Neural cell (in vitro differentiated cells): ENCODE results near the gene MEAF6. TPM values are rescaled to one million over a fixed set of nuclear protein-coding genes. Genes with fewer than 3 reads are reported as not detected.

ENCODE experiments used
- H2AFZ ChIP-seq: fragments of 200-600, 300-800 bp; sonication (generic), shearing (Covaris generic); 2 replicates; pipeline ENCODE4 v1.6.0; 2014; ENCODE audit warnings: low read depth, mild to moderate bottlenecking, antibody characterized with exemption, low read length, moderate library complexity
- H3F3A ChIP-seq: fragments of 200-600 bp; shearing (Covaris generic); 2 replicates; pipeline ENCODE4 v1.6.1; 2016; ENCODE audit warnings: mild to moderate bottlenecking, moderate library complexity, mixed read lengths, antibody characterized with exemption, low read length; ENCODE audit not compliant: insufficient read depth, poor library complexity, severe bottlenecking
- H3K27ac ChIP-seq: fragments of 200-600, 300-800 bp; sonication (generic), shearing (Covaris generic); 2 replicates; pipeline ENCODE4 v1.5.1; 2014; ENCODE audit warnings: mild to moderate bottlenecking, low read length, moderate library complexity
- H3K27me3 ChIP-seq: fragments of 300-800, 200-600 bp; sonication (generic), shearing (Covaris generic); 2 replicates; pipeline ENCODE4 v1.6.0; 2014; ENCODE audit warnings: mild to moderate bottlenecking, low read depth, low read length, moderate library complexity; ENCODE audit not compliant: insufficient read depth
- H3K36me3 ChIP-seq: fragments of 300-800, 200-600 bp; sonication (generic), shearing (Covaris generic); 2 replicates; pipeline ENCODE4 v1.5.1; 2014; ENCODE audit warnings: mild to moderate bottlenecking, antibody characterized with exemption, low read length, moderate library complexity; ENCODE audit not compliant: insufficient read depth
- H3K4me2 ChIP-seq: fragments of 300-800, 200-600 bp; sonication (generic), shearing (Covaris generic); 2 replicates; pipeline ENCODE4 v1.6.0; 2014; ENCODE audit warnings: mild to moderate bottlenecking, low read length
- H3K4me3 ChIP-seq: fragments of 300-800, 200-600 bp; sonication (generic), shearing (Covaris generic); 2 replicates; pipeline ENCODE4 v1.5.1; 2014; ENCODE audit warnings: mild to moderate bottlenecking, low read length, moderate library complexity
- H3K79me2 ChIP-seq: fragments of 200-600 bp; shearing (Covaris generic); replicated peaks from 2 replicates; pipeline ENCODE4 v1.6.0; 2014; ENCODE audit warnings: mild to moderate bottlenecking, low read length, moderate library complexity; ENCODE audit not compliant: insufficient read depth
- H3K9ac ChIP-seq: fragments of 300-800, 200-600 bp; sonication (generic), shearing (Covaris generic); 2 replicates; pipeline ENCODE4 v1.6.1; 2016; ENCODE audit warnings: mild to moderate bottlenecking, low read length, mixed read lengths
- H3K9me2 ChIP-seq: fragments of 200-600 bp; shearing (Covaris generic); 2 replicates; pipeline ENCODE4 v1.6.1; 2016; ENCODE audit warnings: mild to moderate bottlenecking, low read length, mixed read lengths; ENCODE audit not compliant: insufficient read depth
- H3K9me3 ChIP-seq: fragments of 200-600, 300-800 bp; sonication (generic), shearing (Covaris generic); 2 replicates; pipeline ENCODE4 v1.6.1; 2016; ENCODE audit warnings: mild to moderate bottlenecking, mixed run types, low read length, moderate library complexity, mixed read lengths
- H4K20me1 ChIP-seq: fragments of 200-600 bp; shearing (Covaris generic); 2 replicates; pipeline ENCODE4 v1.6.1; 2016; ENCODE audit warnings: mild to moderate bottlenecking, mixed run types; ENCODE audit not compliant: insufficient read depth
- EP300 ChIP-seq: fragments of 450-650 bp; conservative IDR thresholded peaks from 2 replicates; pipeline ENCODE4 v1.6.1; 2014; ENCODE audit warnings: antibody characterized with exemption, mild to moderate bottlenecking, moderate library complexity; ENCODE audit not compliant: poor library complexity, severe bottlenecking
- EZH2 ChIP-seq: fragments of 200-600, 300-800 bp; shearing (Covaris generic), sonication (generic); IDR thresholded peaks from 2 replicates; pipeline ENCODE4 v1.6.1; 2014; ENCODE audit warnings: antibody characterized with exemption, low read length, borderline replicate concordance, mild to moderate bottlenecking; ENCODE audit not compliant: insufficient read depth, poor library complexity, severe bottlenecking
- MXI1 ChIP-seq: fragments of 450-650 bp; conservative IDR thresholded peaks from 2 replicates; pipeline ENCODE4 v1.6.1; 2014; ENCODE audit warnings: antibody characterized with exemption, mild to moderate bottlenecking; ENCODE audit not compliant: poor library complexity, severe bottlenecking
- POLR2AphosphoS5 ChIP-seq: IDR thresholded peaks from 2 replicates; pipeline ENCODE4 v1.6.1; 2012
- RAD21 ChIP-seq: fragments of 450-650 bp; conservative IDR thresholded peaks from 2 replicates; pipeline ENCODE4 v1.6.1; 2014; ENCODE audit warnings: antibody characterized with exemption, mild to moderate bottlenecking, moderate library complexity
- SMC3 ChIP-seq: fragments of 450-650 bp; conservative IDR thresholded peaks from 2 replicates; pipeline ENCODE4 v1.6.1; 2014; ENCODE audit warnings: antibody characterized with exemption, mild to moderate bottlenecking, moderate library complexity; ENCODE audit not compliant: poor library complexity
- TAF1 ChIP-seq: IDR thresholded peaks from 2 replicates; pipeline ENCODE4 v1.6.1; 2012; ENCODE audit warnings: low read depth
- polyA plus RNA-seq: library from polyadenylated mRNA; depleted of rRNA; stranded (reverse); fragments of >200 nt; gene quantifications from 2 replicates; pipeline ENCODE4 v1.2.3, GENCODE V29; 2014
- TF ChIP-seq, protein P1 (sequence below): IDR thresholded peaks from 2 replicates; pipeline ENCODE4 v1.6.1; 2012; ENCODE audit warnings: borderline replicate concordance
- TF ChIP-seq, protein P2 (sequence below): fragments of 450-650 bp; IDR thresholded peaks from 2 replicates; pipeline ENCODE4 v1.5.1; 2014; ENCODE audit warnings: antibody characterized with exemption, mild to moderate bottlenecking, moderate library complexity; ENCODE audit not compliant: poor library complexity, severe bottlenecking

Gene MEAF6
- polyA plus RNA-seq, 1 donor from 2014 or later: 351 TPM

DNA sequence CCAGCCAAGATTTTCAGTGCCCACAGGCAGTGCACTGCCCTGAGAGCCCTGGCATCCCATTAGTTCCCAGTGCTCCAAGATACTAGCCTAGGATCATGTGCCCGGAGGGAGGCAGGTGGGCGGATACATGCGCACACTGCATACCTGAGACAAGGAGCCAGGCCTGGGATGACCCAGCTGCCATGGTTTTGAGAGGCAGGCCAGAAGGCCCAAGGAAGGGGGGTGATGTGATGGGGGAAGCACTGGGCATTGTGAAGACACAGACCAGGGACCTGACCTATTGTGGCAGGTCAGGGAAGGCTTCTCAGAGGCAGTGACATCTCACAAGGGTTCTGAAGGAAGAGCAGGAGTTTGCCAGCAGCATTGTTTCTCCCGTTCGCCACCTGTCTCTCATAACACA, 36.6 kb downstream of the MEAF6 start:
- no peak overlapping the region for H3K4me3 ChIP-seq
- H3K9me2 ChIP-seq: no peaks in the 10 kb centered on the region
- no peaks in the 10 kb centered on the region for H3K36me3 ChIP-seq
- H3K9ac ChIP-seq: no peak overlapping the region
- no peaks in the 10 kb centered on the region for H3F3A ChIP-seq
- TF ChIP-seq EP300 (no peak), MXI1 (no peak), TAF1 (no peak)
- no peak overlapping the region for H3K4me2 ChIP-seq
- H3K79me2 ChIP-seq: no peaks in the 10 kb centered on the region
- H2AFZ ChIP-seq: no peak overlapping the region
- no peaks in the 10 kb centered on the region for H4K20me1 ChIP-seq
- H3K27ac ChIP-seq: no peak overlapping the region
- peaks cover 6% of the 10 kb centered on the region for H3K27me3 ChIP-seq
- H3K9me3 ChIP-seq: no peaks in the 10 kb centered on the region

DNA sequence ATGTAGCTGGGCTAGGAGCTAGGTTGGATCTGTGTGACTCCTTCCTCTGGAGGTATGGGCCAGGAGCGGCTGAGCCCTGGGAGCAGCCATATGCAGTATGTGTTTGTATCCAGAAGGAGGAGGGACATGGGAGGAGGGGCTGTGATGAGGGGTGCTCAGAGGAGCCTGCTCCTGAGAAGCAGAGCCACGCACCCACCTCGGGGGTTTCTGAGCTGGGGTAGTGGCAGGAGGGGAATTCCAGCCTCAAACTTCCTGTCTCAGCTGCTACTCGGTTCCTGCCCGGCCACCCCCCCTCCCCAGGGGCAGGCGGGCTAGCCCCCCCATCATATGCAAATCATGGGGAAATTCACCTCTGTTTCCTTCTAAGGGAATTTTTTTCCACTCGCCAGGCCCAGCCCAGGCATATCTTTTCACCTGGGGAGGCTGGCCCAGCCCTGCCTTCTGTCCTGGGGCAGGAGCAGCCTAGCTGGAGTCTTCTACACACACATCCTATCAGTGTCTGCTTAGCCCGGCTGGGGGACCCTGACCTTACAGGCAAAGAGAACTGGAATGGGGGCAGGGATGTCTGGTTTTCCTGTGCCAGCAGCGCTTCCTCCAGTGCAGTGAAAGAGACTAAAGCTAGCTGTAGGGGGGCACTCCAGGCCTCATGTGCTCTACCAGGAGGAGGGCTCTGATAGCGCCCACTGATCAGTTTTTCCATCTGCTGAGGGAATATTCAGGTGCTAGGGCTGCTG, 37.2 kb downstream of the MEAF6 start:
- Histone ChIP-seq H3K79me2 (no peaks in the 10 kb centered on the region), H3K27ac (no peak overlapping the region), H3K9me3 (no peaks in the 10 kb centered on the region), H3K36me3 (no peaks in the 10 kb centered on the region), H3K4me3 (no peak overlapping the region), H3K27me3 (peaks cover 6% of the 10 kb centered on the region), H3K9ac (peak overlapping the region; percentile 5), H3F3A (no peaks in the 10 kb centered on the region), H4K20me1 (no peaks in the 10 kb centered on the region), H3K9me2 (no peaks in the 10 kb centered on the region), H3K4me2 (no peak overlapping the region), H2AFZ (no peak overlapping the region)
- no peak for TF ChIP-seq EP300
- TF ChIP-seq EZH2: no peak
- TF ChIP-seq, protein P1, sequence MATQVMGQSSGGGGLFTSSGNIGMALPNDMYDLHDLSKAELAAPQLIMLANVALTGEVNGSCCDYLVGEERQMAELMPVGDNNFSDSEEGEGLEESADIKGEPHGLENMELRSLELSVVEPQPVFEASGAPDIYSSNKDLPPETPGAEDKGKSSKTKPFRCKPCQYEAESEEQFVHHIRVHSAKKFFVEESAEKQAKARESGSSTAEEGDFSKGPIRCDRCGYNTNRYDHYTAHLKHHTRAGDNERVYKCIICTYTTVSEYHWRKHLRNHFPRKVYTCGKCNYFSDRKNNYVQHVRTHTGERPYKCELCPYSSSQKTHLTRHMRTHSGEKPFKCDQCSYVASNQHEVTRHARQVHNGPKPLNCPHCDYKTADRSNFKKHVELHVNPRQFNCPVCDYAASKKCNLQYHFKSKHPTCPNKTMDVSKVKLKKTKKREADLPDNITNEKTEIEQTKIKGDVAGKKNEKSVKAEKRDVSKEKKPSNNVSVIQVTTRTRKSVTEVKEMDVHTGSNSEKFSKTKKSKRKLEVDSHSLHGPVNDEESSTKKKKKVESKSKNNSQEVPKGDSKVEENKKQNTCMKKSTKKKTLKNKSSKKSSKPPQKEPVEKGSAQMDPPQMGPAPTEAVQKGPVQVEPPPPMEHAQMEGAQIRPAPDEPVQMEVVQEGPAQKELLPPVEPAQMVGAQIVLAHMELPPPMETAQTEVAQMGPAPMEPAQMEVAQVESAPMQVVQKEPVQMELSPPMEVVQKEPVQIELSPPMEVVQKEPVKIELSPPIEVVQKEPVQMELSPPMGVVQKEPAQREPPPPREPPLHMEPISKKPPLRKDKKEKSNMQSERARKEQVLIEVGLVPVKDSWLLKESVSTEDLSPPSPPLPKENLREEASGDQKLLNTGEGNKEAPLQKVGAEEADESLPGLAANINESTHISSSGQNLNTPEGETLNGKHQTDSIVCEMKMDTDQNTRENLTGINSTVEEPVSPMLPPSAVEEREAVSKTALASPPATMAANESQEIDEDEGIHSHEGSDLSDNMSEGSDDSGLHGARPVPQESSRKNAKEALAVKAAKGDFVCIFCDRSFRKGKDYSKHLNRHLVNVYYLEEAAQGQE: no peak
- TF ChIP-seq MXI1: no peak
- TF ChIP-seq TAF1: no peak
- TF ChIP-seq POLR2AphosphoS5: no peak
- TF ChIP-seq SMC3: no peak
- TF ChIP-seq, protein P2, sequence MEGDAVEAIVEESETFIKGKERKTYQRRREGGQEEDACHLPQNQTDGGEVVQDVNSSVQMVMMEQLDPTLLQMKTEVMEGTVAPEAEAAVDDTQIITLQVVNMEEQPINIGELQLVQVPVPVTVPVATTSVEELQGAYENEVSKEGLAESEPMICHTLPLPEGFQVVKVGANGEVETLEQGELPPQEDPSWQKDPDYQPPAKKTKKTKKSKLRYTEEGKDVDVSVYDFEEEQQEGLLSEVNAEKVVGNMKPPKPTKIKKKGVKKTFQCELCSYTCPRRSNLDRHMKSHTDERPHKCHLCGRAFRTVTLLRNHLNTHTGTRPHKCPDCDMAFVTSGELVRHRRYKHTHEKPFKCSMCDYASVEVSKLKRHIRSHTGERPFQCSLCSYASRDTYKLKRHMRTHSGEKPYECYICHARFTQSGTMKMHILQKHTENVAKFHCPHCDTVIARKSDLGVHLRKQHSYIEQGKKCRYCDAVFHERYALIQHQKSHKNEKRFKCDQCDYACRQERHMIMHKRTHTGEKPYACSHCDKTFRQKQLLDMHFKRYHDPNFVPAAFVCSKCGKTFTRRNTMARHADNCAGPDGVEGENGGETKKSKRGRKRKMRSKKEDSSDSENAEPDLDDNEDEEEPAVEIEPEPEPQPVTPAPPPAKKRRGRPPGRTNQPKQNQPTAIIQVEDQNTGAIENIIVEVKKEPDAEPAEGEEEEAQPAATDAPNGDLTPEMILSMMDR: no peak
- TF ChIP-seq RAD21: no peak
